ENCODE measurements around the gene CNTNAP2. TPM values are rescaled to one million over a fixed set of nuclear protein-coding genes. Genes with fewer than 3 reads are reported as not detected.

CNTNAP2 gene
- total and polyA plus RNA-seq, 2 of the 8 experiments (the other 6 are each of a cell fraction or from before 2014, with no cell fraction given), result 27.9 to 71.0 TPM

DNA sequence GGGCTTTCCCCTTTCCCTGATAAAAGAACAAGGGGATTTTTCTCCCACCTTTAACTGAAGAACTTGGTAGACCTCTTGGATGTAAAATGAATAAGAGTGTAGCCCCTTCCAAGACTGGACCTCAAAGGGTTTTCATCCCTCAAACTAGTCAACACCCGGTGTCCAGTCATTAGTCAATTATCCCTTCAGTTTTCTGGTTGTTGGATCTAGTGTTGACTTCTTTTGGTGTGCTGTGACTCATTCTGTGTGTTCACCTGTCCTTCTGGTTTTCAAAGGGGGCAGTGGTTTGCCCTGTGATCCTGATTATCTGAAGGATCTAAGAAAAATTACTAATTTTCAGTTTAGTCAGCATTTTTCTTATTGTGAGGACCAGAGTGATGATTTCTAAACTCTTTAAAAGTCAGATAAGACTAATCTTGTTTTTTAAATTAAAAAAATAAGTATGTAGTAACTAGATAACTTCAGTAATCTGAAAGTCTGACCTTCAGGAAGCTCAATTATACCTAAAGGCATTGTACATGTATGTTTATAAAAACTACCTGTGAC lies 583.5 kb downstream of the CNTNAP2 start:
- Histone ChIP-seq H3K18ac (ENCODE audit: extremely low read depth, low read length) (no peak overlapping the region), H3K23me2 (ENCODE audit: low read depth, low read length) (no peaks in the 10 kb centered on the region), H3K79me1 (ENCODE audit: low read depth, low read length) (no peaks in the 10 kb centered on the region), H4K5ac (ENCODE audit: insufficient read length, low read depth, low read length) (no peak overlapping the region), H4K8ac (ENCODE audit: extremely low read depth, insufficient read depth, low read length) (no peak overlapping the region), H2BK120ac (replicated peaks; ENCODE audit: low read depth, low read length) (no peak overlapping the region), H2AFZ (ENCODE audit: low read length) (no peak overlapping the region), H3K27ac (ENCODE audit: low read depth, low read length) (no peak overlapping the region), H3K23ac (ENCODE audit: insufficient read length) (no peak overlapping the region), H3K79me2 (ENCODE audit: control insufficient read depth in 1 of 2, insufficient read depth in 2 of 2, low read length in 2 of 2) (no peaks in the 10 kb centered on the region), H3K9me3 (ENCODE audit: insufficient read depth in 2 of 2, low read depth in 1 of 2, low read length in 1 of 2) (no peaks in the 10 kb centered on the region), H3K4ac (replicated peaks; ENCODE audit: insufficient read length, low read depth, low read length) (no peak overlapping the region), H3K27me3 (replicated peaks in 1 of 4; ENCODE audit: control insufficient read depth in 3 of 4, extremely low read depth in 1 of 4, insufficient read depth in 3 of 4, low read length in 3 of 4) (no peaks in the 10 kb centered on the region), H3K9ac (replicated peaks in 1 of 4; ENCODE audit: extremely low read depth in 1 of 4, low read depth in 3 of 4, low read length in 3 of 4) (no peak overlapping the region), H4K91ac (replicated peaks; ENCODE audit: insufficient read length, low read length) (no peak overlapping the region), H3K56ac (replicated peaks; ENCODE audit: insufficient read length, low read depth, low read length) (no peak overlapping the region), H3K4me2 (ENCODE audit: insufficient read depth in 1 of 2, low read depth in 2 of 2, low read length in 2 of 2) (no peak overlapping the region), H4K20me1 (replicated peaks in 1 of 2; ENCODE audit: control insufficient read depth in 1 of 2, insufficient read depth in 2 of 2, low read length in 2 of 2) (no peaks in the 10 kb centered on the region), H3K4me3 (ENCODE audit: extremely low read depth in 1 of 4, insufficient read depth in 2 of 4, low read depth in 3 of 4, low read length in 4 of 4) (no peak overlapping the region), H2BK12ac (ENCODE audit: low read depth, low read length) (no peak overlapping the region), H3K36me3 (ENCODE audit: control insufficient read depth in 2 of 4, insufficient read depth in 4 of 4, low read length in 3 of 4) (no peaks in the 10 kb centered on the region), H2BK15ac (ENCODE audit: low read length) (no peak overlapping the region), H2BK5ac (ENCODE audit: low read depth, low read length) (no peak overlapping the region), H3K4me1 (replicated peaks in 1 of 4; ENCODE audit: control insufficient read depth in 3 of 4, insufficient read depth in 4 of 4, low read length in 3 of 4) (no peaks in the 10 kb centered on the region), H2AK5ac (ENCODE audit: low read depth, low read length) (no peak overlapping the region), H2BK20ac (ENCODE audit: low read length) (no peak overlapping the region), H3K14ac (ENCODE audit: insufficient read length) (no peak overlapping the region)
- no peak for FAIRE-seq
- ChIA-PET POLR2A (ENCODE audit: partially characterized antibody) (no interaction called here), CTCF (ENCODE audit: partially characterized antibody) (no interaction called here)
- DNase-seq (ENCODE audit: low read depth in 1 of 2, low spot score in 2 of 2), result no peak
- 94% methylated on average over 1 of the region's 1 CpG; no CpG with 5 or more reads in 1 of the 2 experiments for WGBS, 2 experiments (ENCODE audit: extremely low coverage in 1 of 2, insufficient coverage in 1 of 2, insufficient read length in 1 of 2, insufficient replicate concordance in 2 of 2, low coverage in 1 of 2, low lambda C conversion rate in 2 of 2, missing lambda C conversion rate in 1 of 2)
- TF ChIP-seq CBX8 (IDR thresholded peaks at IDR 0.05; ENCODE audit: borderline replicate concordance, low read depth, low read length) (no peak), MAFK (IDR thresholded peaks at IDR 0.05; ENCODE audit: low read depth, low read length) (peak; percentile 39; the same call in 1 of the 2 replicates), ZNF274 (IDR thresholded peaks at IDR 0.05; ENCODE audit: borderline replicate concordance, extremely low read depth, low read length) (no peak), SIRT6 (IDR thresholded peaks at IDR 0.05; ENCODE audit: low read length) (no peak), BCL11A (IDR thresholded peaks at IDR 0.05; ENCODE audit: low read depth in 2 of 2, low read length in 2 of 2) (no peak)
- TF ChIP-seq, protein P1, sequence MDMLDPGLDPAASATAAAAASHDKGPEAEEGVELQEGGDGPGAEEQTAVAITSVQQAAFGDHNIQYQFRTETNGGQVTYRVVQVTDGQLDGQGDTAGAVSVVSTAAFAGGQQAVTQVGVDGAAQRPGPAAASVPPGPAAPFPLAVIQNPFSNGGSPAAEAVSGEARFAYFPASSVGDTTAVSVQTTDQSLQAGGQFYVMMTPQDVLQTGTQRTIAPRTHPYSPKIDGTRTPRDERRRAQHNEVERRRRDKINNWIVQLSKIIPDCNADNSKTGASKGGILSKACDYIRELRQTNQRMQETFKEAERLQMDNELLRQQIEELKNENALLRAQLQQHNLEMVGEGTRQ (IDR thresholded peaks at IDR 0.05; ENCODE audit: low read length), result no peak
